ENCODE results near the gene MSL1. TPM values are rescaled to one million over a fixed set of nuclear protein-coding genes. Genes with fewer than 3 reads are reported as not detected.

MSL1 gene, protein sequence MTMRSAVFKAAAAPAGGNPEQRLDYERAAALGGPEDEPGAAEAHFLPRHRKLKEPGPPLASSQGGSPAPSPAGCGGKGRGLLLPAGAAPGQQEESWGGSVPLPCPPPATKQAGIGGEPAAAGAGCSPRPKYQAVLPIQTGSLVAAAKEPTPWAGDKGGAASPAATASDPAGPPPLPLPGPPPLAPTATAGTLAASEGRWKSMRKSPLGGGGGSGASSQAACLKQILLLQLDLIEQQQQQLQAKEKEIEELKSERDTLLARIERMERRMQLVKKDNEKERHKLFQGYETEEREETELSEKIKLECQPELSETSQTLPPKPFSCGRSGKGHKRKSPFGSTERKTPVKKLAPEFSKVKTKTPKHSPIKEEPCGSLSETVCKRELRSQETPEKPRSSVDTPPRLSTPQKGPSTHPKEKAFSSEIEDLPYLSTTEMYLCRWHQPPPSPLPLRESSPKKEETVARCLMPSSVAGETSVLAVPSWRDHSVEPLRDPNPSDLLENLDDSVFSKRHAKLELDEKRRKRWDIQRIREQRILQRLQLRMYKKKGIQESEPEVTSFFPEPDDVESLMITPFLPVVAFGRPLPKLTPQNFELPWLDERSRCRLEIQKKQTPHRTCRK
- 10 to 100 TPM; 83.7 to 100.0 (median 85.3) TPM for total RNA-seq
- long read RNA-seq, donor 1, full-length matches to known transcripts, result 35 of 55 reads
- long read RNA-seq, donor 1, partial matches to known transcripts, result 12 of 55 reads
- long read RNA-seq, donor 1, other reads (novel, unspliced or antisense), result 8 of 55 reads
- long read RNA-seq, donor 2, partial matches to known transcripts, result 0 of 3 reads
- long read RNA-seq, donor 2, other reads (novel, unspliced or antisense), result 2 of 3 reads

DNA sequence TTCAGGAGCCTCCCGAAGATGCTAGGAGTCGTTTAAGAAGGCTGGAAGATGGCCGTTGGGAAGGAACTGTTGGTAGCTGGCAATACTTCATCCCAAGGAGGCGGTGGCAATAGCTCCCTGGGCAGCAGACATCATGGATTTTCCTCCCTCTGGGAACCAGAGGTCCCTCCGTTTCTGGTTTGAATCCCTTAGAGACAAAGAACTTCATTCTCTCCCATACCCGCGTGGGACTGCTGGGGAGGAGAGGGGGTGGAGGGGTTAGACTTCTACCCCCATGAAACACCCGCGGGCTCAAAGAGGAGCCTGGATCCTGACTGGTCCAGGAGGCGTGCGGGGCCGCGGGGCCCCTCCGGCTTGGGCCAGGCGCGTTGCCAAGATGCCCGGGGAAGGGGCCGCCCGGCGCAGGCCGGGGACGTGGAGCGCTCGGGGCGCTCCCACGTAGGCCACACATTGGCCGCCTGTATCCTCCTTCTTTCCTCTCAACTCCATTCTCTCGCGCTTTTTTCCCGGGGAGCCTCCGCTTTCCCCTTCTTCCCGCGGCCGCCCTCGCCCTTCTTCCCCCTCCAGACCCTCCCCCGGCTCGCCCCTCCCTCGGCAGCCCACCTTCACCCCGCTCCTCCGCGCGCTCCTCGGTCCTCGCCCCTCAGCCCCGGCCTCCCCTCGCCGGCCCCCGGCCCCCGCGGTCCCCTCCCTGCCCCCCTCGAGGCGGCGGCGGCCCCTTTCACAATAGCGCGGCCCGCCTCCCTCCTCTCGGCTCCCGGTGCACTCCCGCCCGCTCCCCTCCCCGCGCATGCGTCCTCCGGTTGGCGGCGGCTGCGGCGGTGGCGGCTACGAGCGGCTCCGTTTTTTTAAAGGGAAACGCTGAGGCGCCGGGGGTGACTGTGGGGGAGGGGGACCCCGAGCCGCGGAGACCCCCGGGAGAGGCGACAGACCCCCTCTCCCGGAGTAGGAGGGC is at the start of gene MSL1:
TSS of gene MSL1 (plus strand) at position 791 of the 955 bp plus-strand sequence. CDS start 642 bp downstream, outside the sequence.
- DNase-seq (peak; percentile 87 to 94 (median 91)), ATAC-seq (peak; percentile 87)
- Histone ChIP-seq H3K4me1 (ENCODE audit: low read depth) (peaks cover 16% of the 10 kb centered on the region), H3K4me3 (peak within 1 kb of the TSS; percentile 66), H3K36me3 (ENCODE audit: low read depth) (no peaks in the 10 kb centered on the region), H3K9me3 (no peaks in the 10 kb centered on the region)
- TF ChIP-seq, protein P1, sequence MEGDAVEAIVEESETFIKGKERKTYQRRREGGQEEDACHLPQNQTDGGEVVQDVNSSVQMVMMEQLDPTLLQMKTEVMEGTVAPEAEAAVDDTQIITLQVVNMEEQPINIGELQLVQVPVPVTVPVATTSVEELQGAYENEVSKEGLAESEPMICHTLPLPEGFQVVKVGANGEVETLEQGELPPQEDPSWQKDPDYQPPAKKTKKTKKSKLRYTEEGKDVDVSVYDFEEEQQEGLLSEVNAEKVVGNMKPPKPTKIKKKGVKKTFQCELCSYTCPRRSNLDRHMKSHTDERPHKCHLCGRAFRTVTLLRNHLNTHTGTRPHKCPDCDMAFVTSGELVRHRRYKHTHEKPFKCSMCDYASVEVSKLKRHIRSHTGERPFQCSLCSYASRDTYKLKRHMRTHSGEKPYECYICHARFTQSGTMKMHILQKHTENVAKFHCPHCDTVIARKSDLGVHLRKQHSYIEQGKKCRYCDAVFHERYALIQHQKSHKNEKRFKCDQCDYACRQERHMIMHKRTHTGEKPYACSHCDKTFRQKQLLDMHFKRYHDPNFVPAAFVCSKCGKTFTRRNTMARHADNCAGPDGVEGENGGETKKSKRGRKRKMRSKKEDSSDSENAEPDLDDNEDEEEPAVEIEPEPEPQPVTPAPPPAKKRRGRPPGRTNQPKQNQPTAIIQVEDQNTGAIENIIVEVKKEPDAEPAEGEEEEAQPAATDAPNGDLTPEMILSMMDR (IDR thresholded peaks at IDR 0.05), result no peak
- intact Hi-C loops (cut with DNase I, micrococcal nuclease), result no loop called here

DNA sequence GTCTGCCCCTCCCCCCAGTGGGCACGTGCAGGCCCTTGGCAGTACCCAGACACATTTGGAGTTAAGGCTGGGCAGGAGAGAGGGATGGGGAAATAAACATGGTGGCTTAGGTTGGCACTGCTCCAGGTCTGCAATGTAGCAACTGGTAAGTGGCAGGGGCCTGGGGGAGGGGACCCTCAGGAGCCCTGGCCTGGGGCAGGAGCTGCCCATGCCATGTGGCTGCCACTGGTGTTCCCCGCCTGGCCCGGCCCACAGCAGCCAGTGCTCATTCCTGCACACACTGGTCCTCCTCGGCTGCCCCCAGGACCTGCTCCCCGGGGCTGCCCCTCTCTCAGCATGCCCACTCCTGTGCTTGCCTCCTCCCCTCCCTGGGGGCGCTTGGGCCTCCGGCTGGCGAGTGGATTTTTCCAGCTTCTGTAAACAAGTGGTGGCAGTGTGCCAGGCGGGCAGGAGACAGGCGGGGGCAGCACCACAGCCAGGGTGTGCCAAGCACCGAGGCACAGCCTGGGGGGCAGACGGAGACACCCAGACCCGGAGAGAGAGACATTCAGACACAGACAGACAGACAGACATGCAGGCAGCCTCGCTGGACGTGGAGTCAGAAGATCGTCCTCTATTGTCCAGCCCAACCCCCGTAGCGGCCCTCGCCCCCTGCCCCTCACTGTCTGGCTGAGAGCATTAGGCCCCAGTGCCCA is 49.6 kb upstream of the MSL1 start:
- H3K36me3 ChIP-seq (ENCODE audit: low read depth), result no peaks in the 10 kb centered on the region
- no peaks in the 10 kb centered on the region for H3K9me3 ChIP-seq
- peak; percentile 49 for ATAC-seq
- TF ChIP-seq, protein P1 (IDR thresholded peaks at IDR 0.05), result no peak
- H3K4me1 ChIP-seq (ENCODE audit: low read depth), result peaks cover 86% of the 10 kb centered on the region
- intact Hi-C loops (cut with DNase I, micrococcal nuclease), result no loop called here
- peak; percentile 85 to 89 (median 87) for DNase-seq
- H3K4me3 ChIP-seq, result no peak overlapping the region

DNA sequence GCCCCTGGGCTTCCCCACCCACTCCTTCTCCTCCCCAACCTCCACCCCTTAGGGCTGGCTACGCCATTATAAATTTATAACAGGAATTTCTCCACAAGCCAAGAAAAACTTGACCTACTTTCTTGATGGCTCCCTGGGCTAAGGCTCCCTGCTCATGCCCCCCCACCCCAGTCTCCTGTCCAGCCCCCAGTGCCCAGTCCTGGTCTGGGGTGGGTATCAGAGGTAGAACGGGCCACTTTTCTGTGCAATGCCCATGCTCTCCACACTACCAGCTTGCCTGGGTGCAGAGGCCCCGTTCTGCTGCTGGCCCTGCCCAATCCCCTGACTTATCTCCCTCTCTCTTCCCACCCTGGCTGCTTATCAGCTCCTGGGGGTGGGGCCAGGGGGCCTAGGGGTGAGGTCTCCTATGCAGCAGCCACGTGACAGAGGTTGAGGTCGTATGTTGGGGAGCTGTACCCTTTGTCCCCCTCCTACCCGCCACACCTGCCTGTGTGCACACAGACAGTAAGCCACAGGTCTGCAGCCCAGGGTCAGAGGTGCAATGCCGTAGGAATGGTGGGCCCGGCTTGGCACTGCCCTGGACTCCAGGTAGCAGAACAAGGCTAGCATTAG is 48.9 kb upstream of the MSL1 start:
- Histone ChIP-seq H3K4me3 (no peak overlapping the region), H3K4me1 (ENCODE audit: low read depth) (peaks cover 84% of the 10 kb centered on the region), H3K36me3 (ENCODE audit: low read depth) (no peaks in the 10 kb centered on the region), H3K9me3 (no peaks in the 10 kb centered on the region)
- peak; percentile 1 for ATAC-seq
- peak; percentile 72 to 81 (median 78) for DNase-seq
- TF ChIP-seq, protein P1 (IDR thresholded peaks at IDR 0.05), result no peak
- intact Hi-C loops (cut with DNase I, micrococcal nuclease), result no loop called here

DNA sequence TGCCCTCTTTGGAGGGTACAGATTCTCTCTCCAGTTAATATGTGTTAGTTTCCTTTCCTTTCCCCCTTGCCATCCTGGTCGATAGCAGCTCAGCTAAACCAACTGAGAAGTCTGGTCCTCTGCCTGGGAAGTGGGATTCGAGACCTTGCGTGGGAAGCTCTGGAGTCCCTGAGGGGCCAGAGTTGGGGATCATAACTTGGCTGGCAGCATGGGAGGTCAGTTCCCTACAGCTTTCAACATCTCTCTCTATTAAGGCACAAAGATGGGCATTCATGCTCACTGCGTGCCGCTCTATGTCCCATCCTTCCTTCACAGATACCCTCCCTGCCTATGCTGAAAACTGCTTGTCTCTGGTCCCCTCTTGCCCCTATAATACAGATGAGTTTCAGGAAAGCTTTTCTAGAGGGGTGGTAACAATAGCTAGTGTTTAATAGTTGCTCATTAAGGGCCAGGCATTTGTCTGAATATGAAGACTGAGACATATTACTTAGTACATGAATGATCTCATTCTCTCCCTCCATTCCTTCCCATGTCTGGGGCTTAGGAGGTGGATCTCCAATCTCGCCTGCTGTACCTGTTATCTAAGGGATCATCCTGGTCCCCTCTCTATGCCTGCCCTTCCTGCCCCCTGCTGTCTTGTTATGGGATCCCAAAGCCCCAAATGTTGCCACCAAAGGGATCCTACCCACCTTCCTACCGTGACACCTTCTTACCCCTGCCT is 48.2 kb upstream of the MSL1 start:
- TF ChIP-seq, protein P1 (IDR thresholded peaks at IDR 0.05), result no peak
- ATAC-seq (no peak), DNase-seq (no peak)
- intact Hi-C loops (cut with DNase I, micrococcal nuclease), result no loop called here
- H3K36me3 ChIP-seq (ENCODE audit: low read depth), result no peaks in the 10 kb centered on the region
- H3K4me1 ChIP-seq (ENCODE audit: low read depth), result peaks cover 77% of the 10 kb centered on the region
- H3K4me3 ChIP-seq, result no peak overlapping the region
- H3K9me3 ChIP-seq, result no peaks in the 10 kb centered on the region

Measured in mucosa of descending colon (tissue), 3 donors.